ENCODE data around the gene LBX1.
"Not testable (repeated sequence)": the region's sequence is repeated elsewhere in the genome, so short reads cannot be mapped to it uniquely, and the experiment has no call there.

LBX1 gene

DNA sequence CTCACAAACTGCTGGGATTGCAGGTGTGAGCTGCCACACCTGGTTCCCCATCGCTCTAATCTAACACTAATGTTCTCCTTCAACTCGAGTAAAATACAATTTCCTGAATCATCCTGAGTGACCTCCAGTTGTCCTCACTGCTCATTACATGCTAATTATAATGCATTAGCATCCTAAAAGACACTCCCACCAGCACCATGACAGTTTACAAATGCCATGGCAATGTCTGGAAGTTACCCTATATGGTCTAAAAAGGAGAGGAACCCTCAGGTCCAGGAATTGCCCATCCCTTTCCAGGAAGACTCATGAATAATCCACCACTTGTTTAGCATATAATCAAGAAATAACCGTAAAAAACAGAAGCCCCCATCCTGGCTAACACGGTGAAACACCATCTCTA is 26.6 kb downstream of the LBX1 start:
- not testable (repeated sequence) for DNase-seq

- DNase-seq, result not testable (repeated sequence)
These were observed 30.8 kb downstream of the LBX1 start for GRCh38 chr10:101198326-101198977.

DNA sequence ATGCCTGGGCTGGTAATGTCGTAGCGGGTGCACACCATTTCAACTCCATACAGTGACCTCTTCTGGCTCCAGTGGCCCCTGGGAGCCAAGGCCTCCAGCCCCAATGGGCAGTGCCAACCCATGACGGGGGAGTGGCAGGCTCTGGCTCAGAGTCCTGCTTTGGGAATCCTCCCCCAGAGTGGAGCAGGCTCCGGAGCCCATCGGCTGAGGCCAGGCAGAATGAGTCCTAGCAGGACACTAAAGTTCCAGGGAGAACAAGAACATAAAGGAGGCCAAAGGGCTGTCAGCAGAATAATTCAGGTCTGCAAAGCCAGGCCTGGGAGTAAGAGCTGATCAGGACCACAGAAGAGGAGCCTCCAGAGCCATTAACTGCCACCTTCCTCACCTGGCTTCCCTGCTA is 33.3 kb downstream of the LBX1 start:
- DNase-seq, result no peak

DNA sequence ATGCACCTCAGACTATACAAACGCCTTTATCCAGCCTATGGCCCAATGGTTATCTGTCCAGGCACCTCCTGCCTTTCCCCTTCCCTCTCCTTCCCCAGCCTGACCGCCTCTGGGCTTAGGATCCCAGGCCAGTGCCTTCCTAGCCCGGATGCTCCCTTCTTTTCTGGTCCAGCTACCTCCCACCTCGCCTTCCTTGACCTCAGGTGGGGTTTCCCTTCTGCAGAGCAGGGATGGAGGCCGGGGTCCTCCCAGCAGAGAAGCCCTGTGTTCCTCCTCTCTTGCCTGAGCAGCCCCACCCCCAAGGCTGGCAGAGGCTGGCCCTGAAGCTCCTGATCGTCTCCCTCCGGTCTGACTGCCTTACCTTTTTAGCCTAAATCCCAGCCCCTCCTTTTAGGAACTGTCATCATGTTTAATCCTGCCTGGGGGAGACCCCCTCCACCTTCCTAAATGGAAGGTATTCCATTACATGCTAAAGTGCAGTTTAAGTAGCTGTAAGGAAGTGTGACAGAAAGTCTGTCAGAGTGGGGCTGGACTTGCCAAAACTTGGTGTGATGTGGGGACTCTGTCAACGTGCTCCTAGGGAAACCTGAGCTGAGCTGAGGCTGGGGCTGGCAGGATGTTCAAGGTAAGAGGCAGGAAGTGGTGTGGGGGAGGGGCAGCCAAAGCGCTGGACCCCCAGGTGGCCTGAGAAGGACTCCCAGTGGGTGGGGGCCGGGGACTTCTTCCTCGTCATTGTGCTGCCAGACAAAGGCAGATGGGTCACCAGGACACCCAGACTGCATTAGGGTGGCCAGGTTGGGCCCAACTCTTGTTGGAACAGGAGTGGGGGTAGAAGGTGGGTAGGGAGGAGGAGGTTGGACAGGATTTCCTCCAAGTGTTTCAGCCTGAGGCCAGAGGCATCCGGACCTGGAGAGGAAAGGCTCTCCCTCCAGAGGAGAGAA is 39.5 kb downstream of the LBX1 start:
- DNase-seq, result no peak

DNA sequence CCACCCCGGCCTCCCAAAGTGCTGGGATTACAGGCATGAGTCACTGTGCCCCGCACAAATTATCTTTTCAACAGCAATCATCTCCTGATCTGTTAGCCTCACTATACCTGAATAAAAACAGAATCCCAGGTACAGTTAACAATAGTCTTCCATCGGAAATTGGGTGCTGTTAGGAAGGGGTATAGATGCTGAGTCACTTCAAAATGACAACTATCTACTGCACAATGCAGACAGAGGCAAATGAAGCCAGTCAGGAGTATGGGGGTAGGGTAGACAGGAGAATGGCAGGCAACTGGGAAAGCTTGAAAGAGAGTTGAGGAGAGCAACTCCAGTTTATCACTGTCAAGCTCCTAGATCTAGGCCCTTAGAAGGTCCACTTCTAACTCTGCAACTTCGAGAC is 40.3 kb downstream of the LBX1 start:
- DNase-seq, result no peak

- DNase-seq, result no peak
These were observed 45.6 kb downstream of the LBX1 start for GRCh38 chr10:101183458-101184183.

DNA sequence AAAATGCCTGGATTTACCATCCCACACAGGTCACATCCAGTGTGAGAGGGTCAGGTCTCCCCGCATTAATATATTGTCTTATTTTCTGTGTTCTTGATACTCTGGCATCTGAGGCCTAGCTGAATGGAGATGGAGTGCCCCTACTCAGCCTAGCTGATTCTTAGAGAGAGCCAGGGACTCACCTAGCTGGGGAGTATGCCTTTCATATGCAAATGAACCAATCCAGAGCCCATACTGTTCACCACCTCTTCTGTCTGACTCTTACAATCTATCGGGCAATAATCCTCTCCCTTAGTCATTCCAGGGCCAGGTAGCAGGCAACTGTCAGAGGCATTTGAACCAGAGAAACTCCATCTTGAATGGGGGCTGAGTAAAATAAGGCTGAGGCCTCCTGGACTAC is 46.3 kb downstream of the LBX1 start:
- no peak for DNase-seq

Measured in CD4-positive, alpha-beta T cell treated with Interferon alpha-2 for 1 hour (primary cell).